GM19351 (cell line): ENCODE data around the gene ADD3.

ENCODE experiments used
- ATAC-seq: cut with Tn5 transposase; IDR thresholded peaks from one replicate; pipeline ENCODE4 v1.9.1; 2021; ENCODE audit warnings: mild to moderate bottlenecking, moderate library complexity; ENCODE audit not compliant: unreplicated experiment

The ADD3 gene, protein sequence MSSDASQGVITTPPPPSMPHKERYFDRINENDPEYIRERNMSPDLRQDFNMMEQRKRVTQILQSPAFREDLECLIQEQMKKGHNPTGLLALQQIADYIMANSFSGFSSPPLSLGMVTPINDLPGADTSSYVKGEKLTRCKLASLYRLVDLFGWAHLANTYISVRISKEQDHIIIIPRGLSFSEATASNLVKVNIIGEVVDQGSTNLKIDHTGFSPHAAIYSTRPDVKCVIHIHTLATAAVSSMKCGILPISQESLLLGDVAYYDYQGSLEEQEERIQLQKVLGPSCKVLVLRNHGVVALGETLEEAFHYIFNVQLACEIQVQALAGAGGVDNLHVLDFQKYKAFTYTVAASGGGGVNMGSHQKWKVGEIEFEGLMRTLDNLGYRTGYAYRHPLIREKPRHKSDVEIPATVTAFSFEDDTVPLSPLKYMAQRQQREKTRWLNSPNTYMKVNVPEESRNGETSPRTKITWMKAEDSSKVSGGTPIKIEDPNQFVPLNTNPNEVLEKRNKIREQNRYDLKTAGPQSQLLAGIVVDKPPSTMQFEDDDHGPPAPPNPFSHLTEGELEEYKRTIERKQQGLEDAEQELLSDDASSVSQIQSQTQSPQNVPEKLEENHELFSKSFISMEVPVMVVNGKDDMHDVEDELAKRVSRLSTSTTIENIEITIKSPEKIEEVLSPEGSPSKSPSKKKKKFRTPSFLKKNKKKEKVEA

DNA sequence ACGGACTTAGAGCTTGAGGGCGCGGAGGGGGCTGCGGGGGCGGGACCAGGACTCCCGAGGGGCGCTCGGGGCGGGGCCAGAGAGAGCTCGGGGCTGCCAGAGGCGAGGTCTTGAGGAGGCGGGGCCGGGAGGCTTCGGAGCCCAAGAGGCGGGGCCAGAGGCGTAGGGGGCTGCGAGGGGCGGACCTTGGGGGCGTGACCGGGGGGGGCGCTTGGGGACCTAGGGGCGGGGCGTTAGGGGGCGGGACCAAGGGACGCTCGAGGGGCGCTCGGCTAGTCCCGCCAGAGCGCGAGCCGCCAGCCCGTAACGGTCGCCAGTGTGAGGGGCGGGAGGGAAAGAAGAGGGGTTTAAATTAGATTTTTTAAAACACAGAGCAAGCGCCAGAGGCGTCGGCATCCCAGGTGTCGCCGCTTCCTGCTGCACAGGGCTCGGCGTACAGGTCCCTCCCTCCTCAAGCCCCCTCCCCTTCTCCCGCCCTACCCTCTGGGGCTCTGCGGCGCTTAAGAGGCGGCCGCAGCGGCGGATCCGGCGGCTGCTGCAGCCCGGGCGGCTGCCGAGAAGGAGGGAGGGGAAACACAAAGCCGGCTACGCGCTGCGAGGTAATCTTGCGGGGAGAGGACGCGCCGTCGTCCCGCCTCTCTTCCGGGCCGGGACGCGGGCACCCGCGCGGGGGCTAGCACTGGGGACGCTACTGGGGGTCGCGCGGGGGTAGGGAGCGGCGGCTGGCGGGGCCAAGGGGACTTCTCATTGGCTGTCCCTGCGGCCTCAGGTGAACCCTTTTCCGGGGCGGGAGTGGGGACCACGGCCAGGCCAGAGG, at the start of gene ADD3:
Gene ADD3 (plus strand): TSS at position 284 of the 817 bp plus-strand sequence. CDS start 92,670 bp downstream, outside the sequence.
- peak; percentile 60 for ATAC-seq

DNA sequence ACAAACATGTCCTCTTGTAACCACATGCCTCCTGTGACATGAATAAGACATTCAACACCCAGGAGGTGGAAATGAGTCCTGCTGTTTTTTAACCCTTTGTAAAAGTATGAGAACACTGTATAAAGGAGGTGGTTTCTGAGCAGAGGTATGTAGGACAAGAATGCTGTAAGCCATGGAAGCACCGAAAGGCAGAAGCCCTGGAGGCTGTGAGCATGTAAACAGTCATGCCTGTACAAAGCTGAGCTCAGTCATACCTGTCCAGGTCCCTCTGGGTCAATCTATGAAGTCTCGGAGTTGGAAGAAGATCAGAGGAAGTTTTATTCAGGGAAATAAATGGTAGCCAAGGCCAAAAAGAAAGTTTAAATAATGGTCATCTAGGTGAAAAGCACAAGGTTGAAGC, 49.7 kb upstream of the ADD3 start:
- no peak for ATAC-seq

DNA sequence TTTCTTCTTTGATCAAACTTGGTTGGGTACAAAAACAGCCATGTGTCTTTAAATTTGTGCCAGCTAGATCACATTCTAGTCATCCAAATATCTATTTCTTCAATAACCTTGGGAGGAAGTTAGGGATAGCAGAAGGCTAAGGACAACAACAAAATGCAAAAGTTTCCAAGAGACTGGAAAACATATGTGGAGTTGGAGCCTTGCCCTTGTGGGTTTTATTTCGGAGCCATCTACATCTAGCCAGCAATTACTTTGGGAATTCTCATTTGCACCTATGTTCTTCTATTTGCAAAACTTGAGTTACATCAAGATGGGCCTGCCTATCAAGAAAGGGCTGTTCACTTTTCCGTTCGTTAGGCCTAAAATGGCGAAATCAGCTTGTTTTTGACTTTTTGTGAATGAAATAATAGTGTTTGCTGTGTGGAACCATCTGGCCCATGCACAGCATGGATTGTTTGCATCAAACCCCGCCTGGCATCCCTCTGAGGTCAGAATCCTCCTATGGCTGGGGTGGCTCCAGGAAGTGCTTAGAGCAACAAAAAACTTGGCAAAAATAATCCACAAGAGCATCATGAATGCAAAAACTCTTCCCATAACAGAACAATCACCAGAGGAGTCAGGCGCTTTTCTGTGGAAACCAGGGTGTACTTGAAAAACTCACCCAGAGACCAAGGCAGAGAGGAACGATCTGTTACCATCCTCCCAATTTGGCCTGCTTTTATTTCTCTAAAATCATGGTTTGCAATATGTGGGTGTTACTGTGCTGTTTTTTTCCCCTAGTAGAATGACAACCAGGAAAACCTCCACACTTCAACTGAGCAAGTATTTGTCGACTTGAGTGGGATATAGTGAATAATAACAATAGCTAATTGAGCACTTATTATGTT, 48.3 kb upstream of the ADD3 start:
- ATAC-seq: no peak

DNA sequence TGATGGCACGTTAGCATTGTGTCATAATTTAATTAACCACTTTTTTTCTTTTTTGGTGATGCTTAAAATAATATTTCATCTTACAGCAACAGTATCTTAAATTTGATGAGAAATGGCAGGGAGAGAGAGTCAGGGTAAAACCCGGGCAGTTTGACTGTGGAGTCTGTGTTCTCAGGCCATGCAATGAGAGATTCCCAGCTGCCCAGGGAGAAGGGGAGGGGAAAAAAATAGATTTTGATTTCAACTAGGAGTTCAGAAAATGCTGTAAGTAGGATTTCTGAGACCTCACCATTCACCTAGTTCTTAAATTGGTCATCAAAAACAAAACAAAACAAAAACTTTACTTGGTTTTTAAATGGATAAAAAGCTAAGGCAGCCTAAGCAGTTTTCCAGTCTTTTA, 47.1 kb upstream of the ADD3 start:
- no peak for ATAC-seq

DNA sequence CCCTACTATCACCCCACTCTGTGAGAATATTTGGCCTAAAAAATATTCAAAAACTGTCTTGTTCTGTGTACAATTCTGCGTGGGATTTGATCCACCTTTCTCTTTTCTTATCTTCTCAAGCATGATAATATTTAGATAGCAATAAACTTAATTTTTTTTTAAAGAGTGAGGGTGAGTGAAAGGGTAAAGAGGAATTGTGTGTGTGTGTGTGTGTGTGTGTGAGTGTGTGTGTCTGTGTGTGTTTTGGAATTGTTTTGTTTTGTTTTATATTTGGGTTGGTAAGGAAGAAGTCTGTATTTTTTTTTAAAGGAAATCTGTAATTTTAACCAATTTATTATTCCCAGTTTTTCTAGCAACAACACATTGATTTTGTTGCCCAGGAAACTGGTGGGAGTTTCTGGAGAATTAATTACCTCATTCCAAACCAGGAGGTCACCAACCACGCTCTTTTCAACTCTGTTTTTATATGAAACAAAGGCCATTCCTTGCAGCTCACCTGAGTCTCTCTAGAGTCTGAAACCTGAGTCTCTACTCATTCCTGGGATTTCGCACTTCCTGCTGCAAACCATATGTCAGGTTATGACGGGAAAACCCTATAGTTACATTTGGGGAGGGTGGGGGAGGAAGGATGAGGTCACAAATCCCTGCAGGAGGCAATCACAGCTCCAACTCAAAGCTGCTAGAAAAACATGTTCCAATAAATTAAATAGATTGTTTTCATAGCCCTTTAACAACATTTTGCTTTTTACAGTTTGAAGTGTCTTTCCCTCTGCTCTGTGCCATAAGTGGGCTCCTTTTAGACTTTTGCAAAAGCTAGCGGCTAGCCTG, 46.4 kb upstream of the ADD3 start:
- no peak for ATAC-seq

DNA sequence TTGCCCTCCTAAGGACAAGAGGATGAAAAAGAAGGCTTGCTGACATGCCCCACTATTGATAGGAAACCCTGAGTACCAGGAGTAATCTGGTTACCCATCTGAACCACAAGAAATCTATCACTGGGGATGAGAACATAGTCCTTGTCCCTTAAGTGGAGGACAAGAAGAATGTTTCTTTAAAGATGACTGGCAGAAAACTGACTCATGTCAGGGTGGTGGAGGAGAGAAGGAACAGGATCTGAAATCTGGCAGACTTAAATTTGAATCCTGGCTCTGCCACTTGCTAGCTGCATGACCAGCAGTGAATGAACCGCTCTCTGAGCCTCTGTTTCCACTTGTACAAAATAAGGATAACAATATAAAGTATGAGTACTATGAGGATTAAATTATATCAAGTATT, 45.5 kb upstream of the ADD3 start:
- ATAC-seq: no peak

DNA sequence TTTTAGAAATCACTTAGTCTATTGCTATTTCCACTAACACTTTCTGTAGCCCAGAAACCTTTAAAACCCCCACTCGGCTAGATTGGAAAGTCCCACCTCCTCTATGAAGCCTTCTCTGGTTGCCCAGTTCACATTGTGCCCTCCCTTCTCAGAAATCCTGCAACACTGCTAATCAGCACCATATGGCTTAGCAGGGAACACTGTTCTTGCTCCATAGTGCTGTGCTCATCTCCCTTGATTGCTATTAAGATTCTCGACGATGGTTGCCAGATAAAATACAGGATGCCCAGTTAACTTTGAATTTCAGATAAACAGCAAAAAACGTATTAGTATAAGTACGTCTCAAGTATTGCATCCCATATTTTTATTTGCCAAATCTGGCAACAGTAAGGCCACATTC, 44.3 kb upstream of the ADD3 start:
- no peak for ATAC-seq

DNA sequence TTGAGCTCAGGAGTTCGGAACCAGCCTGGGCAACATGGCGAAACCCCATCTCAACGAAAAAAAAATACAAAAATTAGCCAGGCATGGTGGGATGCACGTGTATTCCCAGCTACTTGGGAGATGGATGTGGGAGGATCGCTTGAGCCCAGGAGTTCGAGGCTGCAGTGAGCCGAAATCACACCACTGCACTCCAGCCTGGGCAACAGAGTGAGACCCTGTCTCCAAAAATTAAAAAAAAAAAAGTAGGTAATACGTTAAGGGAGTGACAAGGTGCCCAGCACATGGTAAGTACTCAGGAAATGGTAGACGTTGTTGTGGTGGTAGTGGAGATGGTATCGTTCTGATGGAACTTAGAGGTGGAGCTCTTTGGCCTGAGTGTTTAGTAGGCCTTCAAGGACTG, 43.5 kb upstream of the ADD3 start:
- ATAC-seq: no peak

DNA sequence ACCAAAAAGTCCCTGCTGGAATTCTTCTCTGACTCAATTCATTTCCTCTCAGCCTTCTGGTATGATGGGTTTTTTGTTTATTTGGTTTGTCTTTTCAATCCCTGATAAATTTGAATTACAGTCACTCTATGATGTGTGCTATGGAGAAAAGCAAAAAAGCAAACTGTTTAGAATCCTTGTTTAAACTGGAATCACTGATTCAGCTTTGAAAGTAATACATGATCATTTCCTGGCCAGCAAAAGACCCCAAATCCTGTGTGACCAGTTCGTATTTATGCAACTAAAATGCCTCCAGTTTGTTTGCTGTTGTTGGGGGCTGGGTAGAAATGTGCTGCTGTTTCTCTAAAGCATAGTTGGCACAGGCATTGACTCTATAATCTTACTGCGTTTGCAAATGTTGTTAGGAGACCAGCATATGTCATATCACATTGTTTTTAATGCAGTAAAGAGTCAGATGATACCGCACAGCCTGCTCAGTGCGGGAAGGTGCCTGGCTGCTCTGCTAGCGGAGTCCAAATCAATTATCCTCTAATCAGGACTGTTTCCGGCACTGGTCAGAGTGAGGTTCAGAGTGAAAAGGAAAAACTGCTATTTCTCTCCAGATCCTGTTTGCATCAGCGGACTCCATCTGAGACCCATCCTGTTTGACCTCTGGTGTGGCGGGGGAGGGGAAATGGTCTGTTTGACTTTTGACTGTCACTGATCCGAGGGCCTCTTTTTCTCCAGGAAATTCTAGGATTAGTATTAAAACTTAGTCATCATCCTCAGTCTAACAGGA, 40.6 kb upstream of the ADD3 start:
- ATAC-seq: no peak

DNA sequence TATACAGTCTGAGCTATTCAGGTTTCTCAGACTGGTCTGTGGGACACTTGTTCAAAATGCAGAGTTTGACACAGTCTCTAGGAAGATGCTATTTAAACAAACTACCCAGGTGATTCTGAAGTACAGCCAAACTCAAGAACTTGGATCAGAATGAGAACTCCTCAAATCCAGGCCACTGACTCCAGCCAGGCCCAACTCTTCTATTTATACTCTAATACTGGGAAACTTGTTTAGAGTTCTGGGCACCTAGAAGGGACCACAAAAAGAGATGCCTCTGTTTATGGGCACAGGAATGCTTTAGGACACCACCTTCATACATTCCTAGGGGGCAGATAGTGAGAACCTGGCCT, 40.1 kb upstream of the ADD3 start:
- no peak for ATAC-seq

DNA sequence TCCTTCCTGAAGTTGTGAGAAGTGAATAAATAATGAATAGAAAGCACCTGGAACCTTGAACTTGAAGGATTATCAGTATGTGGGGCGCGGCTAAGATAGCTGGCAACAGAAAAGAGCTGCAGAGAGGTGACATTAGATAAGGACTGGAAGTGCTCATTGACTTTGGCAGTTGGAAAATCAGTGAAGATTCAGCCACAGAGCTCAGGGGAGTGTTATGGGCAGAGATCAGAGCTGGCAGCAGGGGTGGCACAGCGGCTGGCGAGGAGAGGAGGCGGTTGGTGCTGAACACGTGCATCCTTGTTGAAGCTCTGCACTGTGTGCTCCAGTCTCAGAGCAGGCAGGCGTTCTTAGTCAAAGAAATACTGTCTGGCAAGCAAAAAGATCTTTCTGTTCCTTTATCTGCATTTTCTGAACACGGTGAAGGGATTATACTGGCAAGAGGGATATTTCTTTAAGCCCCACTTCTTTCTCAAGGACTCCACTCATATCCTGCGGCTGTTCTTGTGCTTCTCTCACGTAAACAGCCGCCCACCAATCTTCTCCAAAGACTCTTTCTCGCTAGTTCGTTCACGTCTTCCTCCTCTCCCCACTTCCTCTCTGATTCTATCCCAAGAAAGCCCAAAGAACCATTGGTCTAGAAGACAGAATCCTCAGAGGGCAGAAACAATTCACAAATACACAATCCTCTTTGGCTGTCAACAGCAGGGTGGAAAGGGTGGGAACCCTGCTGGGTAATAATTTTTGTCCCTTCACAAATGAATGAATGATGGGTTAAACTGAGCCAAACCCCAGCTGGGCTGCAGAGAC, 38.6 kb upstream of the ADD3 start:
- ATAC-seq: no peak

DNA sequence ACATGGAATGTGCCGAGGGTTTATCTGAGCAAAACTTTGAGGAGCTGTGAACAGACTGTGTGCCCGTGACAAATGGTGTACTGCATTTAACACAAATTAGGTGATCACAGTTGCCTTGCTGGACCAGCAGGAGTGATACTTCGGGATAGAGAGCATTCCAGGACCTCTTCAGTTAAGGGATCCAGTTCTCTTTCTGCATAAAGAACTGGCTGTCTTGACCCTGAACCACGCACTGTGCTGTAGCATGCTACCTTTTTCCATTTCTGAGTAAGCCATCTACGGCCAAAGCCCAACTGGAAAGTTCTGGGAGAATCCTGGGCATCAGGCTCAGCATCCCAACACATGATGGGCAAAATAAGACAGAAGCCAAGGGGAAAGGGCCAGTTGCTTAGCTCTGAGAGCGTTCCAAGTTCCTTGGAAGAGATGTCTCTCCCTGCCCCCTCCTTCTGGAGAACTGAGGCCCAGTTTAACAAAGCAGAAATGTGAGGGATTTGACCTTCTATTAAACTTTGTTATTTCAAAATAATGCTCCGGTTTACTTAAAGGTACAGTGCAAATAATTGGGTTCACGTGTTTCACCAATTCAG, 37.9 kb upstream of the ADD3 start:
- ATAC-seq: no peak

DNA sequence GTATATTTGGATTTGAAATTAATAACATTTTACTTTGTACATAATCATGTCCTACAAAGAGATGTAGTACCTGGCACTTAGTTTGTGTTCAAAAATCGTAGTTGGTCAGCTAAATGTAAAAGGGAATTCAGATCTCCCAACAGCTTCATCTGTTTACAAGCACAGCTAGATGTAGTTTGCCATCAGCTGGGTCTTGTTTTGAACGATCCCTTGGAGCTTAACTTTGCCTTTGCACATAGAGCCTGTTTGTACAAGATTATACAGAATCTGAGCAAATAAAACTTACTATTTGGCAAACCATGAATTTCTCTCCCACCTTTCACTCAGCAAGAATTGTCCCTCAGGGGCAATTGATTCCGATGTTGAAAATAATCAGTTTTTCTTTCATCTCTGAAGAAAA, 36.1 kb upstream of the ADD3 start:
- no peak for ATAC-seq

DNA sequence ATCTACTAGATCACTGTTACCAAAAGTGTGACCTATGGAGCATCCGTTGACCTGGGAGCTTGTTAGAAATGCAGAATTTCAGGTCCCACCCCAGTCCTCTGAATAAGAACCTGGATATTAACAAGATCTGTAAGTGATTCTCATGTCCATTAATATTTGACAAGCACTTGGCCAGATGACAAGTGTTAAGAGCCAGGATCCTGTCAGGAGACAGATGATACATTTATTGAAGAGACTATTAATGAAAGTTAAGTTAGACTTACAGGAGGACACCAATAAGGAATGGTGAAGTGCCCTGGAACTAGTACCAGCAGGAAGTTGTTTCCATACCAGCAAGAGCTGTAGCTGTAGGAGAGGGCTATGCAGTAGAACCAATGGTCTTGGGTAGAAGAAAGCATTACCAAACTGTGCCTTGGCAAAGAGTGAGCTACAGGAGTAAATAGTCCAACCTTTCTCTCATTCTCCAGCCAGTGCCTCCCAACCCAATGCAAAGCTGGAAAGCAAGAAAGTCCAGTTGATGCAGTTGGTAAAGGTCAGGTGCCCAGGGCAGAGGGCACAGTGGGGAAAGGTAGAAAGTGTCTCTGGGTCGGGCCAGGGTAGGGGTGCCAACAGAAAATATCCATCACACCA, 35.3 kb upstream of the ADD3 start:
- ATAC-seq: no peak

DNA sequence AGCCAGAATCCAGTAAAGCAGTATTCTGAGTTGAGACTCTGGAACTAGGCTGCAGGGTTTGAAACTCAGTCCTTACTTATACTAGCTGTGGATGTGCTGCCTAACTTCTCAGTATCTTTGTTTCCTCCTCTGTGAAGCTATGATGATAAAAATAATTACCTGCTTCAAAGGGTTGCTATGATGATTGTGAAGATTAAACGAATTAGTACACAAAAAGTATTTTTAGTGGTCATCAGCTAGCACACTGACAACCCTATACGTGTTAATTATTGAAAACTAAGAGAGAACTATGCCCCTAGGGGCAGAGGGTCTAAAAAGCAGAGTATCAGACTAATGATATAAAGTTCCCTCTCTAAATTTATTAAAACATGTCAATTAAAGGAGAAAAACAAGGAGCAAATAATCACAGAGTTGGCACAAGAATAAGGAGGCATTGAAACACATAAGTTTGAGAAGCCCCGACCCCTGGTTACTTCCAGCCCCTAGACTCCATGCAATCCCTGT, 34.4 kb upstream of the ADD3 start:
- ATAC-seq: no peak

DNA sequence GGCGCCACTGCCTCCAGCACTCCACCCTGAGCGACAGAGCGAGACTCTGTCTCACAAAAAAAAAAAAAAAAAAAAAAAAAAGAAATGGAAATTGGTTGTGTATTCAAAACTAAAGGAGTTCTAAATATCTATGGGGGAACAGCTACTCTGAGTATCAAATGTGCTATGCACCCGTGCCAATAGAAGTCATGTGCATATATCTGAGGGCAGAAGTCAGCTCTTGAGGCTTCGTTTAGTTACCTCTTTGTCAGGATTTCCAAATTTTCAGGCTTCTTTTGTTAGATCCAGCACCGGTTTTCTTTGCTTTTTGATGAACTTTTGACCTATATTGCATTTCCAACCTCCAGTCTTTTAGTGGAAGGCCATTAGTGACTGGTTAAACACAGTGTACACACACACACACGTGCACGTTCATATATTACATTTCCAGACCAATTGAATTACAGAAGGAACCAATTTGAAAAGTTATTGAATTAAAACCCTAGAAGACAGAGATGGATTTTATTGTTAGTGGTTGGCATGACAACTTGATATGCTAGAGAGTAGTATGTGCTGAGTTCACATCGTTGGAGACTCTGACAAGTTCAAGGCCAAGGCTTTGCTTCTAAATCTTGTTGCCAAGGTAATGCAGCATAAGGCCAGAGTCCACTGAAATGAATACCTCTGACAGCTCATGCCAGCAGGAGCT, 33.1 kb upstream of the ADD3 start:
- ATAC-seq: no peak
